HCT116 (cell line): ENCODE results near the gene MLYCD. TPM values are rescaled to one million over a fixed set of nuclear protein-coding genes. Genes with fewer than 3 reads are reported as not detected.
A peak's percentile ranks its signal among the peaks of the same experiment; 100 is the strongest.

Source experiments
- ATAC-seq: fragments of 200-7000 bp; cut with Tn5 transposase; 2 replicates; pipeline ENCODE4 v1.9.1; 2020; ENCODE audit warnings: mild to moderate bottlenecking, moderate library complexity
- BruUV-seq: library from RNA; stranded (reverse); fragments of 400-500 nt; replicated peaks from 2 replicates; lab custom pipeline; 2021; lab: Mats Ljungman, UMichigan
- CTCF ChIA-PET: fragments of 300-600 bp; sonication (Branson Sonifier 250); formaldehyde crosslinking; loops from one replicate; lab custom pipeline; 2021; ENCODE audit warnings: antibody characterized with exemption; lab: Charles Lee
- POLR2A ChIA-PET: fragments of 300-600, 350-600 bp; sonication (Branson Sonifier 250); formaldehyde crosslinking; loops from one replicate; lab custom pipeline; 2021; ENCODE audit warnings: antibody characterized with exemption; lab: Charles Lee
- RAD21 ChIA-PET, 2 experiments: fragments of 300-600 bp; sonication (Branson Sonifier 250); formaldehyde crosslinking; loops; one replicate each; lab custom pipeline; 2023; ENCODE audit warnings: low total read pairs in 2 of 2; ENCODE audit not compliant: uncharacterized antibody in 2 of 2, unreplicated experiment in 2 of 2, low non-redundant PET in 1 of 2; lab: Charles Lee
- DNase-seq: peaks from one replicate; pipeline ENCODE4 v3.0.0-alpha.2; 2010; ENCODE audit warnings: low read depth, low spot score
- H2AFZ ChIP-seq: fragments of 200-600 bp; shearing (Covaris generic), sonication (generic); 2 replicates; pipeline ENCODE4 v1.6.1; 2017; ENCODE audit warnings: low read depth, mixed run types, mixed read lengths, antibody characterized with exemption, low read length; ENCODE audit not compliant: poor library complexity, severe bottlenecking
- H3K27ac ChIP-seq: 2 replicates; pipeline ENCODE4 v1.5.1; 2012; ENCODE audit warnings: low read depth, low read length
- H3K27me3 ChIP-seq: fragments of 200-600 bp; sonication (generic); 2 replicates; pipeline ENCODE4 v1.6.1; 2016; ENCODE audit warnings: mixed run types, low read length, mixed read lengths; ENCODE audit not compliant: insufficient read depth
- H3K36me3 ChIP-seq, 2 experiments: fragments of 200-500 bp in 1 of 2; fragments of 200-600 bp in 1 of 2; sonication (Bioruptor generic) in 1 of 2; sonication (generic) in 1 of 2; 2 replicates each; pipeline versions ENCODE4 v1.5.1 to v1.6.1; 2014 to 2016; ENCODE audit warnings: low read length in 2 of 2, inconsistent platforms in 1 of 2, mixed read lengths in 1 of 2, mixed run types in 1 of 2; ENCODE audit not compliant: insufficient read depth in 2 of 2, control insufficient read depth in 1 of 2
- H3K4me1 ChIP-seq, 2 experiments: fragments of 200-600 bp in 1 of 2; sonication (generic) in 1 of 2; 2 replicates each; pipeline versions ENCODE4 v1.5.1 to v1.6.1; 2012 to 2017; ENCODE audit warnings: low read length in 2 of 2, inconsistent platforms in 1 of 2, mild to moderate bottlenecking in 1 of 2, mixed read lengths in 1 of 2, mixed run types in 1 of 2, moderate library complexity in 1 of 2; ENCODE audit not compliant: insufficient read depth in 2 of 2, control insufficient read depth in 1 of 2
- H3K4me2 ChIP-seq: fragments of 200-600 bp; sonication (generic); 2 replicates; pipeline ENCODE4 v1.6.1; 2017; ENCODE audit warnings: mixed run types, low read length, mixed read lengths
- H3K4me3 ChIP-seq, 2 experiments: fragments of 200-600 bp in 1 of 2; sonication (generic) in 1 of 2; replicated peaks in 1 of 2; 2 replicates each; pipeline ENCODE4 v1.5.1; 2011 to 2016; ENCODE audit warnings: low read length in 2 of 2, control low read depth in 1 of 2, low read depth in 1 of 2, mild to moderate bottlenecking in 1 of 2, mixed read lengths in 1 of 2, mixed run types in 1 of 2
- H3K79me2 ChIP-seq: fragments of 200-600 bp; sonication (generic); 2 replicates; pipeline ENCODE4 v1.6.1; 2017; ENCODE audit warnings: mild to moderate bottlenecking, mixed run types, low read length, moderate library complexity, mixed read lengths; ENCODE audit not compliant: insufficient read depth
- H3K9ac ChIP-seq: fragments of 200-600 bp; sonication (generic); 2 replicates; pipeline ENCODE4 v1.6.1; 2016; ENCODE audit warnings: low read length, mixed read lengths
- H3K9me2 ChIP-seq: fragments of 200-600 bp; sonication (generic), shearing (Covaris generic); 2 replicates; pipeline ENCODE4 v1.6.1; 2017; ENCODE audit warnings: mixed run types, mild to moderate bottlenecking, moderate library complexity; ENCODE audit not compliant: insufficient read depth
- H3K9me3 ChIP-seq, 2 experiments: fragments of 200-500 bp in 1 of 2; fragments of 200-600 bp in 1 of 2; sonication (Bioruptor generic) in 1 of 2; sonication (generic) in 1 of 2; 2 replicates each; pipeline ENCODE4 v1.6.1; 2014 to 2017; ENCODE audit warnings: low read length in 2 of 2, mixed read lengths in 2 of 2, inconsistent platforms in 1 of 2, low read depth in 1 of 2, mild to moderate bottlenecking in 1 of 2, mixed run types in 1 of 2, moderate library complexity in 1 of 2; ENCODE audit not compliant: control insufficient read depth in 1 of 2, insufficient read depth in 1 of 2
- H4K20me1 ChIP-seq: fragments of 200-600 bp; sonication (generic), shearing (Covaris generic); 2 replicates; pipeline ENCODE4 v1.6.1; 2017; ENCODE audit warnings: mixed run types, mild to moderate bottlenecking, moderate library complexity; ENCODE audit not compliant: insufficient read depth
- FOSL1 ChIP-seq: IDR thresholded peaks from 2 replicates; pipeline ENCODE4 v1.6.1; 2012; ENCODE audit warnings: low read depth
- JUND ChIP-seq: IDR thresholded peaks from 2 replicates; pipeline ENCODE4 v1.6.1; 2012
- POLR2A ChIP-seq: IDR thresholded peaks from 2 replicates; pipeline ENCODE4 v1.7.0; 2011; ENCODE audit warnings: borderline replicate concordance; ENCODE audit not compliant: insufficient read depth, insufficient read length; ENCODE audit errors: extremely low read depth
- POLR2AphosphoS5 ChIP-seq: IDR thresholded peaks from 2 replicates; pipeline ENCODE4 v1.6.1; 2011; ENCODE audit warnings: mild to moderate bottlenecking, low read depth, low read length, moderate library complexity
- RAD21 ChIP-seq: IDR thresholded peaks from 2 replicates; pipeline ENCODE4 v1.6.1; 2012; ENCODE audit warnings: low read depth, mild to moderate bottlenecking
- SIN3A ChIP-seq: IDR thresholded peaks from 2 replicates; pipeline ENCODE4 v1.6.1; 2012; ENCODE audit warnings: low read depth
- SRF ChIP-seq: IDR thresholded peaks from 2 replicates; pipeline ENCODE4 v1.6.1; 2012; ENCODE audit warnings: low read depth
- TCF7L2 ChIP-seq: IDR thresholded peaks from 2 replicates; pipeline ENCODE4 v1.7.0; 2011; ENCODE audit warnings: borderline replicate concordance, inconsistent platforms; ENCODE audit not compliant: insufficient read depth, insufficient read length; ENCODE audit errors: extremely low read depth
- YY1 ChIP-seq: IDR thresholded peaks from 2 replicates; pipeline ENCODE4 v1.6.1; 2011; ENCODE audit warnings: low read length, low read depth, moderate library complexity, mild to moderate bottlenecking; ENCODE audit not compliant: insufficient replicate concordance; ENCODE audit errors: extremely low read depth
- ZFX ChIP-seq: fragments of 450-650 bp; IDR thresholded peaks from 2 replicates; pipeline ENCODE4 v1.6.1; 2017
- intact Hi-C: fragments of 100-400 bp; cut with micrococcal nuclease; formaldehyde crosslinking; loops from 2 replicates; pipeline ENCODE4 v1.10.0; 2022
- total RNA-seq: library from RNA; stranded (reverse); gene quantifications from one replicate; pipeline ENCODE4 v1.2.1, GENCODE V29; 2021; ENCODE audit not compliant: unreplicated experiment
- TF ChIP-seq, protein P1 (sequence below), 3 experiments: fragments of 200-600 bp in 1 of 3; sonication (generic) in 1 of 3; IDR thresholded peaks in 2 of 3; conservative IDR thresholded peaks in 1 of 3; 2 replicates each; pipeline ENCODE4 v1.5.1; 2012 to 2017; ENCODE audit warnings: low read depth in 2 of 3, low read length in 2 of 3, antibody characterized with exemption in 1 of 3, borderline replicate concordance in 1 of 3, control low read depth in 1 of 3, mild to moderate bottlenecking in 1 of 3, mixed read lengths in 1 of 3, mixed run types in 1 of 3, moderate library complexity in 1 of 3; ENCODE audit not compliant: insufficient read depth in 1 of 3

Gene MLYCD
- total RNA-seq, 1 experiment from 2014 or later = 3.9 TPM

DNA sequence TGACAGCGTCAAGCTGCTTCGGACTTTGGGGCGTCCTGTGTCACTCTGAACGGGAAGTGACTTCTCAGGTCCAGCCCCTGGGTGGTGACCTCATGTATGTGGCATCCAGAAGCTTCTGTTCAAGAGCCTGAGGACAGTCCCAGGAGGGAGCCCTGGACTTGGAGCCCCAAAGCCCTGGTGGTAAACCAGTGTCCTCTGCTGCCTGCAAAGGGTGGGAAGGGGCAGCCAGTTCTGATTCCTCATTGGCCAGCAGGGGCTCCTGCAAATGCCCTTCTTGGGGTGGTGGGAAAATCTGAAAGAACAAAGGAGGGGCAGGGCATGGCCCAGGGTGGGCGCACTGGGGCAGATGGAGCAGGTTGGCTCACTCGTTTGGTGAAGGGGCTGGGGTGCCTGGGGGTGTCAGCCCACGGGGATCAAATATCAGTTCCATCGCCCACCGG lies 55.7 kb downstream of the MLYCD start:
- Histone ChIP-seq H4K20me1 (no peaks in the 10 kb centered on the region), H3K4me3 (peak overlapping the region; percentile 66 to 77), H2AFZ (no peak overlapping the region), H3K27me3 (no peaks in the 10 kb centered on the region), H3K36me3 (peaks cover 0 to 3% of the 10 kb centered on the region in 2 experiments; a peak in 1 of 4 replicates), H3K9ac (peak overlapping the region; percentile 74), H3K79me2 (no peaks in the 10 kb centered on the region; the same call in 1 of the 2 replicates), H3K4me2 (peak overlapping the region; percentile 92), H3K9me3 (no peaks in the 10 kb centered on the region), H3K4me1 (peaks cover 20 to 31% of the 10 kb centered on the region in 2 experiments), H3K27ac (peak overlapping the region; percentile 88)
- intact Hi-C loops = loop anchor here (5.0 to 10.0 kb wide), 2 partner anchors 127 to 550 kb away; partner anchors contain the start of gene MEAK7
- POLR2A ChIA-PET = interaction anchor here (1.2 to 2.2 kb wide), 2 partner anchors 59 to 128 kb away, joined by 3 to 10 read pairs; no protein-coding TSS in a partner anchor
- BruUV-seq = no TSS peak
- no peak for ATAC-seq
- CTCF ChIA-PET = interaction anchor here (0.8 to 2.2 kb wide), 17 partner anchors 10 to 551 kb away, joined by 3 to 18 read pairs (median 6); partner anchors contain the start of gene TAF1C
- TF ChIP-seq SRF (no peak), YY1 (no peak), POLR2A (no peak), RAD21 (no peak), POLR2AphosphoS5 (no peak)
- TF ChIP-seq, all 23 proteins: peak for 0
- peak; percentile 54 for DNase-seq
- RAD21 ChIA-PET = interaction anchor here (0.6 to 1.7 kb wide), 3 partner anchors 28 to 59 kb away, joined by 3 to 4 read pairs (median 3); no protein-coding TSS in a partner anchor
- H3K9me2 ChIP-seq = no peaks in the 10 kb centered on the region

DNA sequence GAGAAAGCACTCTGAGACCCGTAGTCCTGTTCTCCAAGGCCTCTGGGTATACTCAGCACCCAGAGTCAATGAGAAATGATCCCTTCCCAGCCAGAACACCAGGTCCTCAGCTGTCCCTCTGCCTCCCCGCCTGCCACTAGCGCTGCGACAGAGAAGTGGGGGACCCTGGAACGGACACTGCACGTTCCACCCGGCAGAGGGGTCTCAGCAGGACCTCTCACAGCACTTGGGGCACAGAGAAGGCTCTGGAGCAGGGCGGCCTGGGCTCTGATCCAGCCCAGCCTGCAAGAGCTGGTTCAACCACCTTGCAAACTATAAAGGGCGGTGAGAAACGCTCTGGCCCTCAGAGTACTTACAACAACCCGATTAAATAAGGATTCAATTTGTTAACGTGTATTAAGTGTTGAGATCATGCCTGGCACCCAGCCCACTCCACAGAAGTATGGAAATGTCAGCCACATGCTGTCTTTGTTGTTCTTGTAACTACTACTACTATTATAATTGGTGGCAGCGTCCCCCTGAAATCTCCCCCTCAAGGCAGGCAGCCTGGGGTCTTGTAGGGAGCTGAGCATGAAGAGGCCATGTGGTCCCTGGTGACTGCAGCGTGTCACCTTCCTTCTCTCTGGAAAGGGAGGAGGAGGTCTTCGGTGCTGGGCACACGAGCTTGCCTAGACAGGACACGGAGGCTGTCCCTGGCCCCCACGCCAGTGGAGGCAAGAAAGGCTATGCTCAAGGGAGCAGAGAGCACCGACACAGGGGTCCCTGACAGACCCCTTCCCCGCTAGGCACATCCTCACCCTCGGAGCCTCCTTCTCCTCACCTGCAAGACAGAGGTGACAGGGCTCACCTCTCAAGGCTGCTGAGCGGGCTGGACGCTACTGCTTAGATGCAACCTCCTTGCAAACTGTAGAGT lies 56.6 kb downstream of the MLYCD start:
- RAD21 ChIA-PET = no interaction called here
- no peak for TF ChIP-seq JUND
- TF ChIP-seq FOSL1 = no peak
- TF ChIP-seq SIN3A = no peak
- no peak for TF ChIP-seq TCF7L2
- TF ChIP-seq ZFX = no peak
- TF ChIP-seq SRF = no peak
- TF ChIP-seq, protein P1, sequence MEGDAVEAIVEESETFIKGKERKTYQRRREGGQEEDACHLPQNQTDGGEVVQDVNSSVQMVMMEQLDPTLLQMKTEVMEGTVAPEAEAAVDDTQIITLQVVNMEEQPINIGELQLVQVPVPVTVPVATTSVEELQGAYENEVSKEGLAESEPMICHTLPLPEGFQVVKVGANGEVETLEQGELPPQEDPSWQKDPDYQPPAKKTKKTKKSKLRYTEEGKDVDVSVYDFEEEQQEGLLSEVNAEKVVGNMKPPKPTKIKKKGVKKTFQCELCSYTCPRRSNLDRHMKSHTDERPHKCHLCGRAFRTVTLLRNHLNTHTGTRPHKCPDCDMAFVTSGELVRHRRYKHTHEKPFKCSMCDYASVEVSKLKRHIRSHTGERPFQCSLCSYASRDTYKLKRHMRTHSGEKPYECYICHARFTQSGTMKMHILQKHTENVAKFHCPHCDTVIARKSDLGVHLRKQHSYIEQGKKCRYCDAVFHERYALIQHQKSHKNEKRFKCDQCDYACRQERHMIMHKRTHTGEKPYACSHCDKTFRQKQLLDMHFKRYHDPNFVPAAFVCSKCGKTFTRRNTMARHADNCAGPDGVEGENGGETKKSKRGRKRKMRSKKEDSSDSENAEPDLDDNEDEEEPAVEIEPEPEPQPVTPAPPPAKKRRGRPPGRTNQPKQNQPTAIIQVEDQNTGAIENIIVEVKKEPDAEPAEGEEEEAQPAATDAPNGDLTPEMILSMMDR (IDR thresholded peaks at IDR 0.05 in 2 of 3, conservative IDR thresholded peaks at IDR 0.05 in 1 of 3; ENCODE audit: borderline replicate concordance in 1 of 3, insufficient read depth in 1 of 3, low read depth in 2 of 3, low read length in 2 of 3) = 0 out of 6 replicates have a peak, but pooled peaks of 1 of the 3 experiments have one; percentile 1

More for the DNA sequence above, 56.6 kb downstream of the MLYCD start:
- intact Hi-C loops = loop anchor here (1.0 to 10.0 kb wide), 3 partner anchors 89 to 549 kb away; partner anchors contain the start of gene MEAK7
- H3K9me3 ChIP-seq = no peaks in the 10 kb centered on the region
- H3K9me2 ChIP-seq = no peaks in the 10 kb centered on the region
- ATAC-seq = no peak
- H3K27ac ChIP-seq = no peak overlapping the region
- H3K36me3 ChIP-seq = peaks cover 5 to 8% of the 10 kb centered on the region in 2 experiments; a peak in 1 of 4 replicates
- no peak for DNase-seq
- CTCF ChIA-PET = interaction anchor here (1.0 to 1.7 kb wide), 5 partner anchors 11 to 111 kb away, joined by 3 to 24 read pairs (median 5); partner anchors contain the start of gene SLC38A8
- peak overlapping the region; percentile 92 for H3K4me2 ChIP-seq
- H2AFZ ChIP-seq = no peak overlapping the region
- no TSS peak for BruUV-seq
- H3K9ac ChIP-seq = no peak overlapping the region
- H3K4me3 ChIP-seq = no peak overlapping the region
- H3K27me3 ChIP-seq = no peaks in the 10 kb centered on the region
- no peaks in the 10 kb centered on the region for H4K20me1 ChIP-seq
- H3K79me2 ChIP-seq = no peaks in the 10 kb centered on the region; the same call in 1 of the 2 replicates
- POLR2A ChIA-PET = interaction anchor here (1.2 kb wide), 1 partner anchor 59 kb away, joined by 3 read pairs; no protein-coding TSS in a partner anchor
- peaks cover 20 to 31% of the 10 kb centered on the region in 2 experiments for H3K4me1 ChIP-seq
